GM12865 (cell line): ENCODE results near the gene MAD1L1.

Experiments
- DNase-seq: peaks from one replicate; pipeline ENCODE4 v3.0.0; 2010; ENCODE audit warnings: low read depth
- H3K4me3 ChIP-seq: 2 replicates; pipeline ENCODE4 v1.5.1; 2011; ENCODE audit warnings: mild to moderate bottlenecking, low read depth, low read length, control low read depth
- TF ChIP-seq, protein P1 (sequence below): IDR thresholded peaks from 2 replicates; pipeline ENCODE4 v1.5.1; 2011; ENCODE audit warnings: low read length, control low read depth, low read depth, inconsistent platforms; ENCODE audit not compliant: insufficient read depth; ENCODE audit errors: missing control alignments

Gene MAD1L1

DNA sequence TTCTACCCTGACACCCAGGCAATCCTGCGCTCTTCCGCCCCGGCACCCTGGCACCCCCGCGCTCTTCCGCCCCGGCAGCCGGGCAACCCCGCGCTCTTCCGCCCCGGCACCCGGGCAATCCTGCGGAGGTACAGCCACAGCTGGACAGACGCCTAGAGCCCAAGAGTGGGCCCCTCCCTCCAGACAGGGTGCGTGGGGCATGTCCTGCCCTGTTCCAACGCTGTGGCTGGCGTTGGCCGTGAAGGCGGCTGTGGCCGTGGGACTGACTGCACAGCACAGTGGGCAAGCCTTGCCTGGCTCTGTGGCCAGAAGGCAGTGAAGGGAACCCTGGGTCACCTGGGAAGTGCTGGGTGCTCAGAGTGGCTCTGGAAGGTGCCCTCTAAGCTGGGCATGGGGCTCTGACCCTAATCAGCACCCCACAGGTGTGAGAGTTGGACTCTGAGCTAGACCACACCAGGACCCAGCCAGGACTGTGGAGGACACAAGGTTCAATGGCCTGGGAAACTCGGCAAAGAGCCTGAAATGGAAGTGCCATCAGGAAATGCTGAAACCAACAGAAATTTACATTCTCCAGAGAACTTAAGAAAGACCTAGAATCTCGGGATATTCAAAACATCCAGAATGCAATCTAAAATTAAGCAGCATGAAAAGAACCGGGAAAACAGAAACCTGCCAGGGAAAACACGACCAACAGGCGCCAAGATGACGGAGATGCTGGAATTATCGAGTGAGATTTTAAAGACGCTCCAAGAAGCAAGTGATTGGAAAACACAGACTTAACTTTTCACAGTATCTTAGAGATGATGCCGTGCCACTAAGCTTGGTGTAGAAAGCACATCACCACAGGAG, 309.1 kb downstream of the MAD1L1 start:
- TF ChIP-seq, protein P1, sequence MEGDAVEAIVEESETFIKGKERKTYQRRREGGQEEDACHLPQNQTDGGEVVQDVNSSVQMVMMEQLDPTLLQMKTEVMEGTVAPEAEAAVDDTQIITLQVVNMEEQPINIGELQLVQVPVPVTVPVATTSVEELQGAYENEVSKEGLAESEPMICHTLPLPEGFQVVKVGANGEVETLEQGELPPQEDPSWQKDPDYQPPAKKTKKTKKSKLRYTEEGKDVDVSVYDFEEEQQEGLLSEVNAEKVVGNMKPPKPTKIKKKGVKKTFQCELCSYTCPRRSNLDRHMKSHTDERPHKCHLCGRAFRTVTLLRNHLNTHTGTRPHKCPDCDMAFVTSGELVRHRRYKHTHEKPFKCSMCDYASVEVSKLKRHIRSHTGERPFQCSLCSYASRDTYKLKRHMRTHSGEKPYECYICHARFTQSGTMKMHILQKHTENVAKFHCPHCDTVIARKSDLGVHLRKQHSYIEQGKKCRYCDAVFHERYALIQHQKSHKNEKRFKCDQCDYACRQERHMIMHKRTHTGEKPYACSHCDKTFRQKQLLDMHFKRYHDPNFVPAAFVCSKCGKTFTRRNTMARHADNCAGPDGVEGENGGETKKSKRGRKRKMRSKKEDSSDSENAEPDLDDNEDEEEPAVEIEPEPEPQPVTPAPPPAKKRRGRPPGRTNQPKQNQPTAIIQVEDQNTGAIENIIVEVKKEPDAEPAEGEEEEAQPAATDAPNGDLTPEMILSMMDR = no peak
- DNase-seq = no peak
- H3K4me3 ChIP-seq = no peak overlapping the region

DNA sequence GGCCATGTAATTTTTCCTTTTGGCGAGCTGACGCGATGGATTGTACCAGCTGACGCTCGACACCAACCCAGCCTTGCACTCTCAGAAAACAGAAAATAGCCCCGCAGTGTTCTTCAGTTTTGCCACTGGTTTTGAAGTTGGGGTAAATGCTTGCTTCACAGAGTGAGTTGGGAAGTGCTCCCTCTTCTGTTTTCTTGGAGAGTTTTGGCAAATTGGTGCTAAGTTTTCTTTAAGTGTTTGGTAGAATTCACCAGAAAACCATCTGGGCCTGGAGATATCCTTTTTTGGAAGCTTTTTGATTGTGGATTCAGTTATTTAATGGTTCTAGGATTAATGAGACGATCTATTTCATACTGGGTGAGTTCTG, 309.9 kb downstream of the MAD1L1 start:
- no peak for DNase-seq
- H3K4me3 ChIP-seq = no peak overlapping the region
- TF ChIP-seq, protein P1 = no peak

DNA sequence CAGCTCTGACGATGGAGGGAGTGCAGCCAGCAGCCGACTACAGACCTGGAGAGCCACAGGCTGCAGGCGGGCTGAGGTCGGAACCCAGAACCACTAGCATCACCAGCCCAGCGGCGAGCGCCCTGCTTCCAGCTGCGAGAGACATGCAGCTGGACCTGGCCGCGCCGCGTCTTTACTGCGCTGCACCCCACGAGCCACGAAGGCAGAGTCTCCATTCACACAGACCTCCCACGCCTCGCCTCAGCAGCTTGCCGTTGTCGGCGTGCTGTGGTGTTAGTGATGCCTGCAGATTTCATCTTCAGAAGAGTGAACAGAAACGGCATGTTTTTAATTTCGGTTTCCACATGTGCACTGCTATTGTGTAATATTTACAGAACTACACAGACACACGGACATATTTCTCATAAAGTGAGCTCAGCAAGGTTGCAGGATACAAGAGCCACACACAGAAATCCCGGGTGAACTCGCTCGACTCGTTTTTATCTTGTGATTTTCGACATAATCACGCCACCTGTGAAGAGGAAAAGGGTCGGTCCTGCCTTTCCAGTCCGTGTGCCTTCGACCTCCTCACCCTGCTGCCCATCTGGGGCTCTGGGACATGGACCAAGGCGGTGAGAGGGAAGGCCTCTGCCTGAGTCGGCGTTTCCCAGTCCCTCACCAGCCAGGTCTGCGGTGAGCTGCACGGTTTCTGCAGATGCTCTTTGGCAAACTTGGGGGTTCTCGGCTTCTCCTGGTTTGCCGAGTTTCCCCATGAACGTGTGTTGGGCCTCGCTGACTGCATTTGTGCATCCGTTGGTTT, 310.5 kb downstream of the MAD1L1 start:
- TF ChIP-seq, protein P1 = no peak
- no peak overlapping the region for H3K4me3 ChIP-seq
- no peak for DNase-seq

DNA sequence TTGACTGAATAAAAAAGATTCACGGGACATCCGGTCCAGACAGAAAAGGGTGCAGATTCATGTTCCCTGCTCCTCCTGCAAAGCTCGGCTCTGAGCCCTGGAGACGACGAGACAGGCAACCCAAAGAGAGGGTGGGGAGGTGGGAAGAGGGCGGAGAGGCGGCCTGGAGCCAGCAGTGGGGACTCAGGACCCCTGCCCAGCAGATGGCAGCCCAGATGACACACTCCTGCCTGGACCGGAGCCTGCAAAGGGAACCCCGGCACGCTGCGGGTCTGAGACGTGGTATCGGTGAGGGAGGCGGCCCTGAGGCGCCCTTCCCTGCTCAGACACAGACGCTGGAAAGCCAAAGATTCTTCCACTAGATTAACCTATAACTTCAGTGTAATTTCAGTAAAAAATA, 311.9 kb downstream of the MAD1L1 start:
- DNase-seq = no peak
- no peak overlapping the region for H3K4me3 ChIP-seq
- TF ChIP-seq, protein P1 = no peak

DNA sequence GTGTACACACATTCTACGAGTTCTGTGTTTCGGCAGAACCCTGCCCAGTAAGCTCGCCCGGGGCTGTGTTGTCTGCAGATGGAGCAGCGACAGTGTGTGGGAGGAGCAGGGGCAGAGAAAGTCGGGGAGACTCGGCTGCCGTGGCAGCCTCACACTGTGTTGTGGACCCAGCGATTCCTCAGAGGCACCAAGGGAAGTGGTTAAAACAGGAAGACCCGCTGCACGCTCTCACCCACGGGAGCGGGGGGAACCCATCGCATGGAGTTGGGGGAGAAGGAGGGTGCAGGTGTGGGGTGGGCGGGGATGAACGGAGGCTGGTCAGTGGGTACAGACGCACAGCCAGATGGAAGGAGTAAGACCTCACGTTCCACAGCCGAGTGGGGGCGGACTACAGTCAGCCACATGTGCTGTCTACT, 312.5 kb downstream of the MAD1L1 start:
- H3K4me3 ChIP-seq = no peak overlapping the region
- DNase-seq = no peak
- TF ChIP-seq, protein P1 = no peak

DNA sequence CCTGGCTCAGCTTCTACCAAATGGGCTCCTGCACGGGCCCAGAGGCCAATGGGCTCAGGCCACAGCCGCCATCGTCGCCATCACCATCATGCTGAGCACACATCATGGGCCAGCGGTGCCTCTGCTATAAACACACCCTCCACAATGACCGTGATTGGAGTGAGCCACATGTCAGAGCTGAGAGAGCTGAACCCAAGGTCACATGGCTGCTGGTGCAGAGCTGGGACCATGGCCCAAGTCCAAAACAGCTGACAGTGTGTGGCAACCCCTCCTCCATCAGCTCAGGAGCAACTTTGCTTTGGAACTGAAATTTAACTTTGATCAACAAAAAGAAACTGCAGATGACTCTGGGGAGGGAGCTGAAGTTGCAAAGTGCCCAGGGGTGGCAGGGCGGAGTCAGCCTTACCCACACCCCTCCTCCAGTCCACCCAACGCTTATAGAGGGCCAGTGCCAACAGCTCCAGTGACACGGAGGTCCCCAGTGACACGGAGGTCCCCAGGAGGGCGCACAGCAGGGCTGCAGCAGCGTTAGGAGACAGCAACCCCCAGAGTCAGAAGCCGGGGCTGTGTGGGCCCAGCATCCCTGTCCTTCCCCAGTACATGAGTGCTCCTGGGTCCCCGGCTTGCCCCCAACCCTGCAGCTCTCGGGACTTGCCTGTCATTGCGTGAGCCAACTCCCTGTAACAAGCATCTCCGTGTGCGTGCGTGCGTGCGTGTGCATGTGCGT, 313.0 kb downstream of the MAD1L1 start:
- no peak for DNase-seq
- no peak overlapping the region for H3K4me3 ChIP-seq

More for the DNA sequence above, 313.0 kb downstream of the MAD1L1 start:
- TF ChIP-seq, protein P1 = no peak
